Spleen (tissue), 11 donors: Measurements from ENCODE around the gene RPRD1A. TPM values are rescaled to one million over a fixed set of nuclear protein-coding genes. Genes with fewer than 3 reads are reported as not detected.

Experiments
- DNase-seq: peaks from one replicate; pipeline ENCODE4 v3.0.0-alpha.2; 2020
- H3K27ac ChIP-seq, 8 donors: fragments of 200-600 bp; sonication (generic) in 7 of 8; 1 replicate in 4 of 8; 2 replicates in 4 of 8; pipeline versions ENCODE4 v1.5.0 to v1.8.0; 2016 to 2021; ENCODE audit warnings: inconsistent platforms in 4 of 8, mild to moderate bottlenecking in 4 of 8, moderate library complexity in 1 of 8
- H3K27me3 ChIP-seq, 7 donors: fragments of 200-600 bp; sonication (generic) in 6 of 7; replicated peaks in 1 of 7; 1 replicate in 4 of 7; 2 replicates in 3 of 7; pipeline versions ENCODE4 v1.5.0 to v1.8.0; 2016 to 2021; ENCODE audit warnings: inconsistent platforms in 3 of 7, mild to moderate bottlenecking in 1 of 7
- H3K36me3 ChIP-seq, 6 donors: fragments of 200-600 bp; sonication (generic) in 5 of 6; 1 replicate in 4 of 6; 2 replicates in 2 of 6; pipeline versions ENCODE4 v1.5.0 to v1.8.0; 2016 to 2021; ENCODE audit warnings: inconsistent platforms in 2 of 6
- H3K4me1 ChIP-seq, 6 donors: fragments of 200-600 bp; sonication (generic) in 5 of 6; 1 replicate in 3 of 6; 2 replicates in 3 of 6; pipeline versions ENCODE4 v1.5.0 to v1.8.0; 2016 to 2021; ENCODE audit warnings: inconsistent platforms in 3 of 6
- H3K4me3 ChIP-seq, 8 donors: fragments of 200-600 bp; sonication (generic) in 7 of 8; 1 replicate in 4 of 8; 2 replicates in 4 of 8; pipeline versions ENCODE4 v1.5.0 to v1.8.0; 2016 to 2021; ENCODE audit warnings: inconsistent platforms in 4 of 8, mild to moderate bottlenecking in 4 of 8, moderate library complexity in 2 of 8
- H3K9me3 ChIP-seq, 8 donors: fragments of 200-600 bp; sonication (generic) in 7 of 8; 1 replicate in 4 of 8; 2 replicates in 4 of 8; pipeline versions ENCODE4 v1.5.0 to v1.8.0; 2016 to 2021; ENCODE audit warnings: inconsistent platforms in 4 of 8
- CTCF ChIP-seq, 11 experiments: fragments of 200-600 bp in 7 of 11; fragments of 450-650 bp in 4 of 11; sonication (generic) in 4 of 11; IDR thresholded peaks in 8 of 11; conservative IDR thresholded peaks in 3 of 11; 1 replicate in 7 of 11; 2 replicates in 4 of 11; pipeline versions ENCODE4 v1.4.0 to v1.8.0; 2016 to 2021; ENCODE audit warnings: antibody characterized with exemption in 11 of 11, inconsistent platforms in 4 of 11, mild to moderate bottlenecking in 1 of 11
- POLR2A ChIP-seq, 3 donors: fragments of 450-650 bp; IDR thresholded peaks; one replicate each; pipeline ENCODE4 v1.5.1; 2017; ENCODE audit warnings: antibody characterized with exemption in 3 of 3, mild to moderate bottlenecking in 1 of 3
- POLR2AphosphoS5 ChIP-seq, 3 donors: sonication (generic); formaldehyde crosslinking; IDR thresholded peaks; one replicate each; pipeline ENCODE4 v1.5.1; 2017; ENCODE audit warnings: antibody characterized with exemption in 3 of 3
- WGBS, 5 donors: extraction: QIAGEN DNeasy Blood & Tissue Kit in 3 of 5; methylation state at CpG; one replicate each; pipeline versions ENCODE4 v1.1.5 to v1.1.7; 2013 to 2018; 5-methylcytosine and 5-hydroxymethylcytosine counted together
- intact Hi-C: fragments of 100-400 bp; cut with DNase I; formaldehyde crosslinking; loops from one replicate; pipeline ENCODE4 v1.15.0; 2023; ENCODE audit warnings: low total_unique reads
- polyA plus RNA-seq, 3 donors: library from polyadenylated mRNA; stranded (reverse); fragments of 200-250 nt; gene quantifications; one replicate each; pipeline ENCODE4 v1.2.1, GENCODE V29; 2013
- total RNA-seq, 7 donors: library from RNA; depleted of rRNA in 3 of 7; stranded (reverse); fragments of >200 nt in 3 of 7; fragmentation: NEBNext Ultra II Directional in 4 of 7; extraction: Animal tissue kit (Norgen Biotek cat#: 25700) in 4 of 7; gene quantifications; one replicate each; pipeline versions ENCODE4 v1.1.0 to v1.2.1, GENCODE V29; 2016 to 2021
- donor health status: healthy with polysubstance abuse.
- donor health status: DM: no; HTN: no; CAD: no; lungs with moderate emphysema.
- donor health status: DM: no; HTN: no; CAD: no.
- donor health status: Bipolar disorder and iron deficiency.
- donor health status: healthy.
- donor health status: DM: no; HTN: no; CAD: no.
- donor health status: DM: yes; HTN: yes; CAD: no.

Gene RPRD1A
- total and polyA plus RNA-seq, 10 donors, result 15.8 to 69.3 (median 47.1) TPM

GRCh38 chr18:36112302-36112701, 44.9 kb upstream of the RPRD1A start:
- intact Hi-C loops, result loop anchor here (10.0 kb wide), 1 partner anchor 342 kb away; no protein-coding TSS in a partner anchor
- no peak overlapping the region for H3K4me3 ChIP-seq
- no peak for TF ChIP-seq POLR2AphosphoS5 (IDR thresholded peaks at IDR 0.05)
- TF ChIP-seq POLR2A (IDR thresholded peaks at IDR 0.05), result no peak
- no peak for TF ChIP-seq CTCF (IDR thresholded peaks at IDR 0.05 in 8 of 11, conservative IDR thresholded peaks at IDR 0.05 in 3 of 11)
- no peaks in the 10 kb centered on the region for H3K9me3 ChIP-seq
- H3K27ac ChIP-seq, result no peak overlapping the region
- DNase-seq, result no peak
- peaks cover 8 to 97% (median 64%) of the 10 kb centered on the region in 6 donors for H3K36me3 ChIP-seq
- no peaks in the 10 kb centered on the region for H3K27me3 ChIP-seq
- H3K4me1 ChIP-seq, result no peaks in the 10 kb centered on the region

- H3K36me3 ChIP-seq, result peaks cover 8 to 72% (median 42%) of the 10 kb centered on the region in 6 donors
Observed at GRCh38 chr18:36109737-36110136, 42.4 kb upstream of the RPRD1A start.

GRCh38 chr18:36108601-36109000, 41.2 kb upstream of the RPRD1A start:
- intact Hi-C loops, result no loop called here

More at GRCh38 chr18:36109737-36110136, 42.4 kb upstream of the RPRD1A start:
- no peaks in the 10 kb centered on the region for H3K27me3 ChIP-seq
- DNase-seq, result no peak
- no peak overlapping the region for H3K27ac ChIP-seq
- 89 to 100% (median 94%) methylated on average over 1 of the region's 1 CpG for WGBS, 5 donors
- intact Hi-C loops, result loop anchor here (10.0 kb wide), 1 partner anchor 345 kb away; no protein-coding TSS in a partner anchor
- H3K9me3 ChIP-seq, result no peaks in the 10 kb centered on the region
- TF ChIP-seq POLR2A (IDR thresholded peaks at IDR 0.05) (no peak), POLR2AphosphoS5 (IDR thresholded peaks at IDR 0.05) (no peak), CTCF (IDR thresholded peaks at IDR 0.05 in 8 of 11, conservative IDR thresholded peaks at IDR 0.05 in 3 of 11) (no peak)
- no peaks in the 10 kb centered on the region for H3K4me1 ChIP-seq
- no peak overlapping the region for H3K4me3 ChIP-seq

GRCh38 chr18:36108196-36108595, 40.8 kb upstream of the RPRD1A start:
- H3K9me3 ChIP-seq, result peaks cover 0 to 4% (median 0%) of the 10 kb centered on the region in 8 donors
- no peaks in the 10 kb centered on the region for H3K4me1 ChIP-seq
- peaks cover 0 to 57% (median 28%) of the 10 kb centered on the region in 6 donors for H3K36me3 ChIP-seq
- no peak overlapping the region for H3K4me3 ChIP-seq
- WGBS, 5 donors, result 38 to 46% (median 39%) methylated on average over 2 of the region's 2 CpGs
- no peak for TF ChIP-seq POLR2AphosphoS5 (IDR thresholded peaks at IDR 0.05)
- no peak for TF ChIP-seq POLR2A (IDR thresholded peaks at IDR 0.05)
- TF ChIP-seq CTCF (IDR thresholded peaks at IDR 0.05 in 8 of 11, conservative IDR thresholded peaks at IDR 0.05 in 3 of 11), result no peak
- intact Hi-C loops, result no loop called here
- no peaks in the 10 kb centered on the region for H3K27me3 ChIP-seq
- no peak for DNase-seq
- no peak overlapping the region for H3K27ac ChIP-seq

More at GRCh38 chr18:36108601-36109000, 41.2 kb upstream of the RPRD1A start:
- H3K27me3 ChIP-seq, result no peaks in the 10 kb centered on the region
- no peak overlapping the region for H3K4me3 ChIP-seq
- H3K27ac ChIP-seq, result no peak overlapping the region
- TF ChIP-seq POLR2A (IDR thresholded peaks at IDR 0.05) (no peak), POLR2AphosphoS5 (IDR thresholded peaks at IDR 0.05) (no peak), CTCF (IDR thresholded peaks at IDR 0.05 in 8 of 11, conservative IDR thresholded peaks at IDR 0.05 in 3 of 11) (no peak)
- peaks cover 2 to 61% (median 32%) of the 10 kb centered on the region in 6 donors for H3K36me3 ChIP-seq
- H3K4me1 ChIP-seq, result no peaks in the 10 kb centered on the region
- 93 to 96% (median 94%) methylated on average over 5 of the region's 5 CpGs for WGBS, 5 donors
- DNase-seq, result no peak
- peaks cover 0 to under 1% (median 0%) of the 10 kb centered on the region in 8 donors for H3K9me3 ChIP-seq
